Astrocyte (in vitro differentiated cells and primary cell): Measurements from ENCODE around the gene TRIM7. TPM values are rescaled to one million over a fixed set of nuclear protein-coding genes. Genes with fewer than 3 reads are reported as not detected.
A peak's percentile ranks its signal among the peaks of the same experiment; 100 is the strongest.
"Not testable (repeated sequence)": the region's sequence is repeated elsewhere in the genome, so short reads cannot be mapped to it uniquely, and the experiment has no call there.

Experiments used
- DNase-seq: peaks from one replicate; pipeline ENCODE4 v3.0.0-alpha.2; 2010; ENCODE audit warnings: low read depth
- FAIRE-seq: peaks from 2 replicates; lab custom pipeline; 2011; peaks lifted over from hg19 to GRCh38; lab: Jason Lieb, UNC
- H2AFZ ChIP-seq: 2 replicates; pipeline ENCODE4 v1.6.0; 2012; ENCODE audit warnings: low read depth, low read length, inconsistent platforms
- H3K27ac ChIP-seq: 2 replicates; pipeline ENCODE4 v1.5.1; 2011; ENCODE audit warnings: low read depth, low read length, inconsistent platforms
- H3K27me3 ChIP-seq: 2 replicates; pipeline ENCODE4 v1.6.0; 2011; ENCODE audit warnings: low read length, inconsistent platforms; ENCODE audit not compliant: insufficient read depth
- H3K36me3 ChIP-seq: 2 replicates; pipeline ENCODE4 v1.5.1; 2011; ENCODE audit warnings: low read length, inconsistent platforms; ENCODE audit not compliant: insufficient read depth
- H3K4me1 ChIP-seq: 2 replicates; pipeline ENCODE4 v1.5.1; 2011; ENCODE audit warnings: low read length, inconsistent platforms; ENCODE audit not compliant: insufficient read depth
- H3K4me2 ChIP-seq: 2 replicates; pipeline ENCODE4 v1.6.0; 2012; ENCODE audit warnings: low read length, inconsistent platforms
- H3K4me3 ChIP-seq: 2 replicates; pipeline ENCODE4 v1.5.1; 2011; ENCODE audit warnings: low read depth, mild to moderate bottlenecking, low read length, inconsistent platforms; ENCODE audit not compliant: insufficient read depth
- H3K79me2 ChIP-seq: 2 replicates; pipeline ENCODE4 v1.6.0; 2012; ENCODE audit warnings: mild to moderate bottlenecking, low read length, inconsistent platforms; ENCODE audit not compliant: insufficient read depth
- H3K9ac ChIP-seq: 2 replicates; pipeline ENCODE4 v1.6.0; 2012; ENCODE audit warnings: mild to moderate bottlenecking, low read length, inconsistent platforms
- H3K9me3 ChIP-seq: 2 replicates; pipeline ENCODE4 v1.5.1; 2012; ENCODE audit warnings: low read depth, mild to moderate bottlenecking, low read length, inconsistent platforms; ENCODE audit not compliant: insufficient read depth
- H4K20me1 ChIP-seq: 2 replicates; pipeline ENCODE4 v1.6.0; 2012; ENCODE audit warnings: low read length, inconsistent platforms; ENCODE audit not compliant: insufficient read depth
- H3K27ac Mint-ChIP-seq: one replicate; pipeline ENCODE4 v1.8.0; 2021; ENCODE audit warnings: mild to moderate bottlenecking, mixed read lengths; ENCODE audit not compliant: unreplicated experiment
- H3K27me3 Mint-ChIP-seq: one replicate; pipeline ENCODE4 v1.8.0; 2021; ENCODE audit warnings: low read depth, mixed read lengths; ENCODE audit not compliant: unreplicated experiment
- H3K36me3 Mint-ChIP-seq: one replicate; pipeline ENCODE4 v1.8.0; 2021; ENCODE audit warnings: low read depth, mixed read lengths; ENCODE audit not compliant: unreplicated experiment
- H3K4me1 Mint-ChIP-seq: one replicate; pipeline ENCODE4 v1.8.0; 2021; ENCODE audit warnings: low read depth, mixed read lengths; ENCODE audit not compliant: unreplicated experiment
- H3K4me3 Mint-ChIP-seq: one replicate; pipeline ENCODE4 v1.8.0; 2021; ENCODE audit warnings: mild to moderate bottlenecking, moderate library complexity, mixed read lengths; ENCODE audit not compliant: unreplicated experiment
- H3K9me3 Mint-ChIP-seq: one replicate; pipeline ENCODE4 v1.8.0; 2021; ENCODE audit warnings: mild to moderate bottlenecking, mixed read lengths; ENCODE audit not compliant: unreplicated experiment
- CTCF ChIP-seq: IDR thresholded peaks from 2 replicates; pipeline ENCODE4 v1.5.1; 2011; ENCODE audit warnings: low read depth, mild to moderate bottlenecking, inconsistent platforms, low read length, moderate library complexity; ENCODE audit not compliant: insufficient read depth
- EZH2 ChIP-seq: IDR thresholded peaks from 2 replicates; pipeline ENCODE4 v1.6.1; 2012; ENCODE audit warnings: mild to moderate bottlenecking, low read length, inconsistent platforms; ENCODE audit not compliant: insufficient read depth
- microRNA-seq: library from miRNA; unstranded; fragments of <30 nt; microRNA quantifications from one replicate; pipeline ENCODE4 v1.2.0, GENCODE V29; 2020
- total RNA-seq: library from RNA; stranded (reverse); gene quantifications from 2 replicates; pipeline ENCODE4 v1.2.1, GENCODE V29; 2021

The TRIM7 gene
- total RNA-seq, 1 donor from 2014 or later, result 0.27 TPM

- H3K36me3 Mint-ChIP-seq, result no peaks in the 10 kb centered on the region
- FAIRE-seq (no peak), DNase-seq (no peak)
- H3K4me3 Mint-ChIP-seq, result no peak overlapping the region
- Histone ChIP-seq H3K9me3 (no peaks in the 10 kb centered on the region), H3K9ac (no peak overlapping the region), H3K27me3 (no peaks in the 10 kb centered on the region), H3K4me3 (no peak overlapping the region), H3K79me2 (no peaks in the 10 kb centered on the region), H3K36me3 (no peaks in the 10 kb centered on the region), H3K27ac (no peak overlapping the region), H3K4me1 (no peaks in the 10 kb centered on the region), H2AFZ (no peak overlapping the region), H3K4me2 (no peak overlapping the region), H4K20me1 (no peaks in the 10 kb centered on the region)
- no peaks in the 10 kb centered on the region for H3K4me1 Mint-ChIP-seq
- TF ChIP-seq CTCF (no peak), EZH2 (no peak)
- peaks cover 45% of the 10 kb centered on the region for H3K27me3 Mint-ChIP-seq
- no peak overlapping the region for H3K27ac Mint-ChIP-seq
- no peaks in the 10 kb centered on the region for H3K9me3 Mint-ChIP-seq
These were observed 55.6 kb downstream of the TRIM7 start for GRCh38 chr5:181149355-181149754.

- H3K9me3 Mint-ChIP-seq, FAIRE-seq, H3K27ac ChIP-seq, H3K4me1 Mint-ChIP-seq, H3K36me3 Mint-ChIP-seq, H3K4me2 ChIP-seq, H2AFZ ChIP-seq, H3K27ac Mint-ChIP-seq, H3K36me3 ChIP-seq, DNase-seq, H3K4me3 Mint-ChIP-seq, H4K20me1 ChIP-seq, H3K9me3 ChIP-seq, H3K4me3 ChIP-seq, H3K4me1 ChIP-seq, H3K9ac ChIP-seq, H3K27me3 ChIP-seq, H3K79me2 ChIP-seq: not testable (repeated sequence)
- H3K27me3 Mint-ChIP-seq, result peaks cover 56% of the 10 kb centered on the region
These were observed 57.9 kb downstream of the TRIM7 start, which contains the start of gene OR2V2 for GRCh38 chr5:181146927-181147636. Gene OR2V2 (plus strand): TSS chr5:181147586. CDS start chr5:181154943, 7,357 bp downstream.

- Histone ChIP-seq H3K4me1 (no peaks in the 10 kb centered on the region), H3K9me3 (no peaks in the 10 kb centered on the region)
- FAIRE-seq, result no peak
These were observed 59.9 kb downstream of the TRIM7 start for GRCh38 chr5:181145133-181145532.

More at GRCh38 chr5:181145133-181145532, 59.9 kb downstream of the TRIM7 start:
- H3K4me3 Mint-ChIP-seq, result no peak overlapping the region
- Histone ChIP-seq H3K27me3 (no peaks in the 10 kb centered on the region), H3K9ac (no peak overlapping the region), H4K20me1 (no peaks in the 10 kb centered on the region), H2AFZ (no peak overlapping the region), H3K4me3 (no peak overlapping the region), H3K36me3 (no peaks in the 10 kb centered on the region), H3K27ac (no peak overlapping the region), H3K79me2 (no peaks in the 10 kb centered on the region), H3K4me2 (no peak overlapping the region)
- no peak for TF ChIP-seq CTCF
- TF ChIP-seq EZH2, result no peak
- H3K4me1 Mint-ChIP-seq, result no peaks in the 10 kb centered on the region
- peaks cover 2% of the 10 kb centered on the region for H3K9me3 Mint-ChIP-seq
- DNase-seq, result no peak
- peaks cover 2% of the 10 kb centered on the region for H3K36me3 Mint-ChIP-seq
- H3K27ac Mint-ChIP-seq, result no peak overlapping the region
- H3K27me3 Mint-ChIP-seq, result peaks cover 55% of the 10 kb centered on the region

Small RNA genes within 50 kb of the gene (microRNA-seq; reads per million reads assigned to microRNA genes)
- 4.9 reads per million, percentile 20 among the genes with 10 or more reads in this experiment for gene MIR4638

Other genes with a start within 250 kb of the TRIM7 start
- not detected in 2 replicates for gene BTNL3, start 216.3 kb downstream of the TRIM7 start, total RNA-seq
- not detected in 2 replicates for gene BTNL9, start 164.9 kb downstream of the TRIM7 start, total RNA-seq
- not detected in 2 replicates for gene OR2V1, start 74.0 kb downstream of the TRIM7 start, total RNA-seq
- not detected in 2 replicates for gene OR2V2, start 57.6 kb downstream of the TRIM7 start, total RNA-seq
- 20.9 and 21.8 TPM in 2 replicates for gene TRIM41, start 18.1 kb upstream of the TRIM7 start, total RNA-seq
- gene RACK1, start 38.7 kb upstream of the TRIM7 start, total RNA-seq, result 1,553 and 1,656 TPM in 2 replicates
- 6.5 and 7.3 TPM in 2 replicates for gene TRIM52, start 55.9 kb upstream of the TRIM7 start, total RNA-seq
- gene OR4F3, start 162.1 kb upstream of the TRIM7 start, total RNA-seq, result not detected in 2 replicates